HG03159 (cell line): Measurements from ENCODE around the gene KIF1A.

Experiments
- ATAC-seq: cut with Tn5 transposase; IDR thresholded peaks from one replicate; pipeline ENCODE4 v1.9.1; 2021; ENCODE audit warnings: mild to moderate bottlenecking, moderate library complexity; ENCODE audit not compliant: unreplicated experiment

KIF1A gene

GRCh38 chr2:240774856-240775255 lies 45.2 kb downstream of the KIF1A start:
- no peak for ATAC-seq

GRCh38 chr2:240769096-240769495 lies 50.9 kb downstream of the KIF1A start:
- no peak for ATAC-seq

- ATAC-seq = no peak
Measured at GRCh38 chr2:240768216-240768615, 51.8 kb downstream of the KIF1A start.

- no peak for ATAC-seq
Measured at GRCh38 chr2:240767341-240767740, 52.7 kb downstream of the KIF1A start.

DNA sequence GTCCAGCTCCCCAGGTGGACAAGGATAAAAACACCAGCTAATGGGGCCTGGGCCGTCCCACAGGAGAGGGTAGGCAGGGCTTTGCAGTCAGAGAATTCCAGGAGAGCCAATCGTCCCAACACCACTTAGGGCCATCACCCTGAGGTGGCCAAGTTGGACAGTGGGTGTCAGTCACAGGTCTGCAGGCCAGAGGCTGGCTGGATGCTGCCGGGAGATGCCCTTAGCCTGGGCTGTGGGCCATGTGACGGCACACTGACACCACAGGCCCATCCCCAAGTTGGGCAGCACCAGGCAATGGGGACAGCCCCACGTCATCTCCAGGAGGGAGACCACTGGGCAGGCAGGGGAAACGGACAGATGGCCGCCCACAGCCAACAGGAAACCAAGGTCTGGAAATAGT lies 53.9 kb downstream of the KIF1A start:
- no peak for ATAC-seq

DNA sequence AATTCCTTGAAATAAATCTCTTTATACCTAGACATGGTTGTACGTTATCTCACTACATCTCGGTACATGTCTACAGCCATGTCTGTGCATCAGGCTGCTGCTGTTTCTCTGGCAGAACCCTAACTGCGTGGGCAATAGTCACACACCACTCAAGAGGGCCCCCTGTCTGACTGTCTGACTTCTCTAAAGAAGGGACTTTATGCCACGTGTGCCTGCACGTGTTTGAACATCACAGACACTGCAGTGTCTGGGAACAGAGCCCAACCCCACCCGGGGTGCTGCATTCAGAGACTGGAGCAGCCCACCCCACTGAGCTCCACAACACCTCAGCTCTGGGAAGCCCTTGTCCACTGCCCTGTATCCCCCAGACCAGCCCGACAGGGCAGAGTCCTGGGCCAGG lies 55.0 kb downstream of the KIF1A start:
- ATAC-seq = no peak

GRCh38 chr2:240764605-240765004 lies 55.4 kb downstream of the KIF1A start:
- ATAC-seq = no peak

- no peak for ATAC-seq
Measured at GRCh38 chr2:240762971-240763370, 57.0 kb downstream of the KIF1A start.

GRCh38 chr2:240762249-240762648 lies 57.8 kb downstream of the KIF1A start:
- no peak for ATAC-seq

GRCh38 chr2:240760576-240761246 lies 59.3 kb downstream of the KIF1A start:
- ATAC-seq = no peak

GRCh38 chr2:240760121-240760520 lies 59.9 kb downstream of the KIF1A start:
- no peak for ATAC-seq

DNA sequence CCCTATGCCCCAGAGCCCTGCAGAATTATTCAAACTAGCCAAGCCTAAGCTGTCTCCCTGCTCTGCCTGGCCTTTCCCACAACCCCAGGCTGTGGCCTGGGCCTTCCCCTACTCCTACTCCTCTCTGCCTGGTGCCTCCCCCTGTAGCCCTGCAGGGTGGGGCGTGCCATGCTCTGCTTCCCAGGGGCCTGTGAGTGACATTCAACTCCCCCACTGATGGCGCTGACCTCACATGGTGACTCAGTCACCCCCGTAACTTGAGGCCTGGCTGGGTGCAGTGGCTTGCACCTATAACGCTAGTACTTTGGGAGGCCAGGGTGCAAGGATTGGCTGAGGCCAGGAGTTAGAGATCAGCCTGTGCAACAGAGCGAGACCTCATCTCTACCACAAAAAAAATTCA lies 60.6 kb downstream of the KIF1A start:
- no peak for ATAC-seq

DNA sequence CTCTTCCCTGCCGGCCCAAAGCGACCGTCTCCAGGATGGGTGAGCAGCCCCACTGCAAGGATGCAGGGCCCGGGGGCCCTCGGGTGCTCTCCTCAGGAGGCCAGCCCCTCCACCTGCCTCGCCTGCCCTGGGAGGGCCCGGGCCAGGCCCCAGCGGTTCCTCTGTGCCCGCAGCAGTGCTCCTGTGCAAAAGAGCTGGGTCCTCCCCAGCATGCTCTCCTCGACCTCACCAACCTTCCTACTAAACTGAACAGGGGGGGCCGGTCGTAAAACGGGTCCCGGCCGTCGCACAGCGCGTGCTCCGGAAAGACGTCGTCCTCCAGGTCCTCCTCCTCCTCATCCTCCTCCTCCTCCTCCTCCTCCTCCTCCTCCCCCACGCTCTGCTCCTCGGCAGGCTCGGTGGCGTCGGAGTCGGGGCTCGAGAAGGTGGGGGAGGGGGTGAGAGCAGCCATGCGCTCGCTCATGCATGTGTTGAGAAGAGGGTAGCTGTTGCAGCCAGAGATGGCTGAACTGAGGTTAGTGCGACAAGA lies 62.9 kb downstream of the KIF1A start:
- no peak for ATAC-seq

DNA sequence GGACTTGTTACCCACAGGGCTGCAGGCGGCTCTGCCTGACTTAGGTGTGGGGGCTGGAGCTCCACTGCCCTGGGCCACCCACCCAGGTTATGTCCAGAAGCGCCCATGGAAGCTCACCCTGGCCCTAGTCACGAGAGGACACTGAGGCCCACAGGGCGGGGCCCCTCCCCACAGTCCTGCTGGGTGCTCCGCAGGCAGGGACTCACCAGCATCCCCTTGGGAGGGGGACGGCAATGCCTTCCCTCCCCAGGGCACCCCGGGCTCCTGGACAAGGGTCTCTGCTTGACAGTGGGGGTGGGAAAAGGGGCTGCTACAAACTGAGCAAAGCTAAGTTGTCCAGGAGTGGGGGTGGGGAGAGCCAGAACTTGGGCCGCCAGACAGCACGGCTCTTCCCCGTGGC lies 67.8 kb downstream of the KIF1A start:
- no peak for ATAC-seq

DNA sequence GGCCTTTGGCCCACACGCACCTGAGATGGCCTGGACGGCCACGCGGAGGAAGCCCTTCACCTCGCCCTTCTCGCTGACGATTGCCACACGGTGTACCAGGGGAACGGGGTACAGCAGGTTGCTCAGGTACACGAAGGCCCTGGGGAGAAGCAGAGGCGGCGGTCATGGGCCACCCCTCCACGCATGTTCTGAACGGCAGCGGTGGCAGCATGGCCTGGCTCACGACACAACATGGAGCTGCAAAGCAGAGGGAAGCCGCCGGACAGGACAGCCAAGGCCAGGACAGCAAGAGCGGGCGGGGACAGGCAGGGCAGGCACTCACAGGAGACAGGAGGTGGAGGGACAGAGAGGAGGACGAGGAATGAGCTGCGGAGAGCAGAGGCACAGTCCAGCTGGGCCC lies 69.6 kb downstream of the KIF1A start:
- no peak for ATAC-seq

DNA sequence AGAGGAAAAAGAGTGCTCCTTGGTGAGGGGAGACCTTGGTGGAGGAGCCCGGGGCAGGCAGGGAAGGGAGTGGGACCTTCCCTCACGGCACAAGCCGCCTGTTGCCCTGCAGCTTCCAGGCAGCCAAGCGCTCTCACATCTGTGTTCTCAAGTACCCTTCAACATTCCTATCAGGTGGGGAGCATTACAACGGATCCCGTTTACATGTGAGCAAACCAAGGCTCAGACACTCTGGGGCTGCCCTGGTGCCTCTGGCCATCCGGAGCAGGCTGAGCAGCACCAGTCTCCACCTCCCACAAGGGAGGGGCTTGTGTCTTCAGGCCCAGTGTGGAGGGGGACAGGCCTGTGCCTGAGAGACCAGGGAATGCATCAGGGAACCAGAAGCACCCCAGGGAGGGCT lies 70.5 kb downstream of the KIF1A start:
- ATAC-seq = no peak

DNA sequence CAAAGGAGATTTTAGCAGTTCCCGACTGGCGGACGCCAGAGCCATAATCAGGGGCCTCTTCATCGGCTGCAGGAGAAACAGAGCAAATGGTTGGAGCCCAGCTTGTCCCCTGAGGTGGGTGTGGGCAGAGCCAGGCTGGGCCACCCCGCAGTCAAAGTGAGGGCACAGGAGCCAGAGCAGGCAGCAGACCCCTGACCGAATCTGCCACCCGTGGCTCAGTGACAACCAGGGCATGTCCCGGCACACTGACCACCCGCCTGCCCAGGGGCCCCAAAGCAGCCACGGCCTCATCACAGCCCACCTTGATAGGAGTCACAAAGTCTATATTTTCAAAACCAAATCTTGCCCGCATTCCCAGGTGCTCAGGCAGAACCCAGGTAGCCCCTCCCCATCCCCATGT lies 72.8 kb downstream of the KIF1A start:
- ATAC-seq = no peak

DNA sequence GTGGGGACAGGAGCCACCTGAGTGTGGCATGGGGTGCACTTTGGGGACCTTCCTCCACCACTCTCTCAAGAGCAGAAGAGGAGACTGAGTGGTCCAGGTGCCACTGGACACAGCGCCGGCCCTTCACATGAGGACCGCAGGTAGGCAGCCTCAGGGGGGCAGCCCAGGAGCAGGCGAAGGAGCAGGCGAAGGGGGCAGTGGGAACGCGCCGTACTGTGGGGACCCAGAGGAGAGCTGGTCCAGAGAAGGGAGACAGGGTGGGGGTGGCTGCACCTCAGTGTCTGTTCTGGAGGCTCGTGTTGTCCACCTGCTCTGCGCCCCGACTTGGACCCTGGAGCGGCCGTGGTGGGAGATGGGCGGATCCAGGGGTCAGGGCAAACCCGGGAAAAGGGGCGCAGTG lies 73.3 kb downstream of the KIF1A start:
- no peak for ATAC-seq

DNA sequence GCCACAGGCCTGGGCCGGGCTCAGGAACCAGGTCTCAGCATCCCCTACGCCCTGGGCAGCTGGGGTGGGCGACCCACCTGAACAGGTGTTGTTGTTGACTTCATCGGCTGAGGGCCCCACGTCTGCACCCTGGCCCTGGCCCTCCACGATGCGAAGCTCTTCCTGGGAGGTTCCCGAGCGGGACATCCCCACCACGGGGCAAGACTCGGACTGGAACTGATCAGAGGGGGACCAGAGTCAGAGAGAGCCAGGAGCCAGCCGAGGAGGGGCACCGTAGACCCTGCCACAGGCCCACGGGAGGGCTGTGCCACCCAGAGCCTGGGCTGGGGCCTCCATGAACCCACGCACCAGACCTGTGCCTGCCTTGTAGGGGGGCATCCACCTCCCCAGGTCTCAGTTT lies 74.1 kb downstream of the KIF1A start:
- ATAC-seq = no peak

GRCh38 chr2:240745456-240745855 lies 74.6 kb downstream of the KIF1A start:
- ATAC-seq = no peak

DNA sequence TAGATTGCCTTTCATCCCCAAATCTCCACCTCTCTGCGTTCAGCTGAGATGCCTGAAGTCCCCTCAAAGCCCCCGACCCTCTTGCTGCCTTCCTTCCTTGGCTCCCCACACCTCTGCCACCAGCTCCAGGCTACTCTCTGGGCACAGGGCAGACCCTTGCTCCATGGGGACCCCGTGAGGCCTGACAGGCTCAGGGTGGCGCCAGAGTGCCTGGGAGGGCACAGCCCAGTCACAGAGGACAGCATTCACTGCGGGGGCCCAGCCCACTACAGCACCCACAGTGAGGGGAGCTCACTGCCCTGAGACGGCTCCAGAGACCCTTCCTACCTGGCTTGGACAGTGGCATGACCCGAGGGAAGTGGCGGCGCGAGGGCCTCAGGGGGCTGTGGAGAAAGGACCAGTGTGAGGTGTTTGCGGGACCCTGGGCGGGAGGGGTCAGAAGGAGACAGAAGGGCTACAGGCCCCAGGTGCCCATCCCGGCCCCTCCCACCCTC lies 77.4 kb downstream of the KIF1A start:
- no peak for ATAC-seq

DNA sequence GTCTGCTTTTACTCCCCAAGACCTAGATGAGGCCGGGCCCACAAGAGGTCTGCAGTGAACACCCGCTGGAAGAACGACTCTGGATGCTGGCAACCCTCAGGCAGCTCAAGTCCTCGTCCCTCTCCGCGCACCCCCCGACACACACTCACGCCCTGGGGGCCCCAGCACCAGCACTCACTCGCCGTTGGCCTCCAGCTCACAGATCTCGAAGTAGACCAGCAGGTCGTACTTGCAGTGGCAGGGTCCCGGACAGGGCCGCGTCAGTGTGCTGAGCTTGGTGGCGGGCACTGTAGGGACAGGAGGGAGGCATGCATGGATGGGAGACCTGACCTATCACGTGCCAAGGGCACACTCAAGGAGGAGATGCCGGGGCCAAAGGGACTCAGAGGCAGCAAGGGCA lies 78.9 kb downstream of the KIF1A start:
- ATAC-seq = no peak

DNA sequence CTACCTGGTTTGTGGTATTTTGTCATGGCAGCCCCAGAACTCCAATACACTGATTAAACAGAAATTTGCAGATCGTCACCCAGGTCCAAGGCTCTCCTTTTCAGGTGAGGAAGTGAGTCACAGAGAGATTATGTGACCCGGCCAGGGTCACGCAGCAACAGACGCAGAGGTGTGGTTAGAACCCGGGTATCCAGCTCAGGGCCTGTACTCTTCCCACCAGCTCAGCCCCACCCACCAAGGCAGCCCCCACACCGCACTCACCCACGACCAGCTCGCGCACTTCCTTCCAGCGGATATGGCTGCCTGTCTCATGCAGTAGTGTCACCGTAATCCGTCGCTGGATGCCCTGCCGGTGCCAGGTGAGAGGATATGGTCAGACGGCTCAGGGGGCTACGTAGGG lies 80.2 kb downstream of the KIF1A start:
- no peak for ATAC-seq
